ENCODE data around the gene CNDP2.

Gene CNDP2

DNA sequence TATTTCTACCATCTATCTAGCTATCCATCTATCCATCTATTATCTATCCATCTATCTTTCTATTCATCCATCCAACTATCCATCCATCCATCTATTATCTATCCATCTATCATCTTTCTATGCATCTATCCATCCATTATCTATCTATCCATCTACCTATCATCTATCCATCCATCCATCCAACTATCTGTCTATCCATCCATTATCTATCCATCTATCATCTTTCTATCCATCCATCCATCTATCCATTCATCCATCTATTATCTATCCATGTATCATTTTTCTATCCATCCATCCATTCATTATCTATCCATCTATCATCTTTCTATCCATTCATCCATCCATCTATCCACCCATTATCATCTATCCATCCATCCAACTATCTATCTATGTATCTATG, 76.9 kb downstream of the CNDP2 start:
- DNase-seq (ENCODE audit: extremely low spot score), result no peak
- TF ChIP-seq ELF4 (IDR thresholded peaks at IDR 0.05), result no peak
- no peak for TF ChIP-seq SUZ12 (IDR thresholded peaks at IDR 0.05)
- TF ChIP-seq HDGF (IDR thresholded peaks at IDR 0.05; ENCODE audit: borderline replicate concordance), result no peak
- TF ChIP-seq FOXK2 (IDR thresholded peaks at IDR 0.05), result no peak
- no peak for TF ChIP-seq FOXM1 (IDR thresholded peaks at IDR 0.05; ENCODE audit: borderline replicate concordance)
- TF ChIP-seq ZNF384 (IDR thresholded peaks at IDR 0.05), result no peak
- no peak for TF ChIP-seq LEF1 (IDR thresholded peaks at IDR 0.05; ENCODE audit: borderline replicate concordance)
- no peak for TF ChIP-seq BHLHE40 (IDR thresholded peaks at IDR 0.05; ENCODE audit: borderline replicate concordance)
- no peak for TF ChIP-seq ARNT (IDR thresholded peaks at IDR 0.05)
- TF ChIP-seq, protein P1, sequence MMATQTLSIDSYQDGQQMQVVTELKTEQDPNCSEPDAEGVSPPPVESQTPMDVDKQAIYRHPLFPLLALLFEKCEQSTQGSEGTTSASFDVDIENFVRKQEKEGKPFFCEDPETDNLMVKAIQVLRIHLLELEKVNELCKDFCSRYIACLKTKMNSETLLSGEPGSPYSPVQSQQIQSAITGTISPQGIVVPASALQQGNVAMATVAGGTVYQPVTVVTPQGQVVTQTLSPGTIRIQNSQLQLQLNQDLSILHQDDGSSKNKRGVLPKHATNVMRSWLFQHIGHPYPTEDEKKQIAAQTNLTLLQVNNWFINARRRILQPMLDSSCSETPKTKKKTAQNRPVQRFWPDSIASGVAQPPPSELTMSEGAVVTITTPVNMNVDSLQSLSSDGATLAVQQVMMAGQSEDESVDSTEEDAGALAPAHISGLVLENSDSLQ (IDR thresholded peaks at IDR 0.05), result no peak
- TF ChIP-seq FOXA1 (IDR thresholded peaks at IDR 0.05), result no peak
- no peak for TF ChIP-seq NFRKB (IDR thresholded peaks at IDR 0.05)
- no peak for TF ChIP-seq TARDBP (IDR thresholded peaks at IDR 0.05)
- no peak for TF ChIP-seq SP1 (IDR thresholded peaks at IDR 0.05)
- no peak for TF ChIP-seq L3MBTL2 (conservative IDR thresholded peaks at IDR 0.05)
- TF ChIP-seq CTBP1 (IDR thresholded peaks at IDR 0.05; ENCODE audit: borderline replicate concordance), result no peak
- ChIA-PET POLR2A (no interaction called here), CTCF (interaction anchor here (1.4 kb wide), 1 partner anchor 21 kb away, joined by 5 read pairs; no protein-coding TSS in a partner anchor)
